Ishikawa (cell line): Measurements from ENCODE around the gene OR56B1.

Experiments used
- CEBPB ChIP-seq: IDR thresholded peaks from 2 replicates; pipeline ENCODE4 v1.6.1; 2012
- CREB1 ChIP-seq: IDR thresholded peaks from 2 replicates; pipeline ENCODE4 v1.6.1; 2012; ENCODE audit warnings: low read depth
- EGR1 ChIP-seq: IDR thresholded peaks from 2 replicates; pipeline ENCODE4 v1.6.1; 2012
- EP300 ChIP-seq: IDR thresholded peaks from 2 replicates; pipeline ENCODE4 v1.6.1; 2012; ENCODE audit warnings: borderline replicate concordance
- FOXM1 ChIP-seq: IDR thresholded peaks from 2 replicates; pipeline ENCODE4 v1.6.1; 2012; ENCODE audit warnings: low read depth, borderline replicate concordance
- MAX ChIP-seq: IDR thresholded peaks from 2 replicates; pipeline ENCODE4 v1.6.1; 2012
- NFIC ChIP-seq: IDR thresholded peaks from 2 replicates; pipeline ENCODE4 v1.6.1; 2012
- RAD21 ChIP-seq: IDR thresholded peaks from 2 replicates; pipeline ENCODE4 v1.6.1; 2012; ENCODE audit warnings: low read depth
- TAF1 ChIP-seq: IDR thresholded peaks from 2 replicates; pipeline ENCODE4 v1.6.1; 2012; ENCODE audit warnings: low read depth, mild to moderate bottlenecking
- TCF12 ChIP-seq: IDR thresholded peaks from 2 replicates; pipeline ENCODE4 v1.6.1; 2012; ENCODE audit warnings: low read depth
- TEAD4 ChIP-seq: IDR thresholded peaks from 2 replicates; pipeline ENCODE4 v1.6.1; 2012
- USF1 ChIP-seq: IDR thresholded peaks from 2 replicates; pipeline ENCODE4 v1.6.1; 2012
- YY1 ChIP-seq: IDR thresholded peaks from 2 replicates; pipeline ENCODE4 v1.6.1; 2012; ENCODE audit warnings: low read depth
- ZBTB7A ChIP-seq: IDR thresholded peaks from 2 replicates; pipeline ENCODE4 v1.6.1; 2012; ENCODE audit warnings: low read depth
- TF ChIP-seq, protein P1 (sequence below): IDR thresholded peaks from 2 replicates; pipeline ENCODE4 v1.6.1; 2012; ENCODE audit warnings: low read depth, mild to moderate bottlenecking

The OR56B1 gene

GRCh38 chr11:5698281-5698680 is 38.0 kb upstream of the OR56B1 start:
- TF ChIP-seq TAF1: no peak
- no peak for TF ChIP-seq USF1
- no peak for TF ChIP-seq MAX
- TF ChIP-seq, protein P1, sequence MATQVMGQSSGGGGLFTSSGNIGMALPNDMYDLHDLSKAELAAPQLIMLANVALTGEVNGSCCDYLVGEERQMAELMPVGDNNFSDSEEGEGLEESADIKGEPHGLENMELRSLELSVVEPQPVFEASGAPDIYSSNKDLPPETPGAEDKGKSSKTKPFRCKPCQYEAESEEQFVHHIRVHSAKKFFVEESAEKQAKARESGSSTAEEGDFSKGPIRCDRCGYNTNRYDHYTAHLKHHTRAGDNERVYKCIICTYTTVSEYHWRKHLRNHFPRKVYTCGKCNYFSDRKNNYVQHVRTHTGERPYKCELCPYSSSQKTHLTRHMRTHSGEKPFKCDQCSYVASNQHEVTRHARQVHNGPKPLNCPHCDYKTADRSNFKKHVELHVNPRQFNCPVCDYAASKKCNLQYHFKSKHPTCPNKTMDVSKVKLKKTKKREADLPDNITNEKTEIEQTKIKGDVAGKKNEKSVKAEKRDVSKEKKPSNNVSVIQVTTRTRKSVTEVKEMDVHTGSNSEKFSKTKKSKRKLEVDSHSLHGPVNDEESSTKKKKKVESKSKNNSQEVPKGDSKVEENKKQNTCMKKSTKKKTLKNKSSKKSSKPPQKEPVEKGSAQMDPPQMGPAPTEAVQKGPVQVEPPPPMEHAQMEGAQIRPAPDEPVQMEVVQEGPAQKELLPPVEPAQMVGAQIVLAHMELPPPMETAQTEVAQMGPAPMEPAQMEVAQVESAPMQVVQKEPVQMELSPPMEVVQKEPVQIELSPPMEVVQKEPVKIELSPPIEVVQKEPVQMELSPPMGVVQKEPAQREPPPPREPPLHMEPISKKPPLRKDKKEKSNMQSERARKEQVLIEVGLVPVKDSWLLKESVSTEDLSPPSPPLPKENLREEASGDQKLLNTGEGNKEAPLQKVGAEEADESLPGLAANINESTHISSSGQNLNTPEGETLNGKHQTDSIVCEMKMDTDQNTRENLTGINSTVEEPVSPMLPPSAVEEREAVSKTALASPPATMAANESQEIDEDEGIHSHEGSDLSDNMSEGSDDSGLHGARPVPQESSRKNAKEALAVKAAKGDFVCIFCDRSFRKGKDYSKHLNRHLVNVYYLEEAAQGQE: no peak
- TF ChIP-seq TCF12: no peak
- no peak for TF ChIP-seq FOXM1
- TF ChIP-seq NFIC: no peak
- no peak for TF ChIP-seq CREB1
- TF ChIP-seq EGR1: no peak
- no peak for TF ChIP-seq RAD21
- TF ChIP-seq YY1: no peak
- TF ChIP-seq EP300: no peak
- no peak for TF ChIP-seq CEBPB

- TF ChIP-seq RAD21: no peak
- no peak for TF ChIP-seq NFIC
- no peak for TF ChIP-seq TCF12
- TF ChIP-seq USF1: no peak
- no peak for TF ChIP-seq TEAD4
- no peak for TF ChIP-seq YY1
- TF ChIP-seq FOXM1: no peak
- TF ChIP-seq EGR1: no peak
- TF ChIP-seq TAF1: no peak
Measured at GRCh38 chr11:5700421-5701054, 35.7 kb upstream of the OR56B1 start.

DNA sequence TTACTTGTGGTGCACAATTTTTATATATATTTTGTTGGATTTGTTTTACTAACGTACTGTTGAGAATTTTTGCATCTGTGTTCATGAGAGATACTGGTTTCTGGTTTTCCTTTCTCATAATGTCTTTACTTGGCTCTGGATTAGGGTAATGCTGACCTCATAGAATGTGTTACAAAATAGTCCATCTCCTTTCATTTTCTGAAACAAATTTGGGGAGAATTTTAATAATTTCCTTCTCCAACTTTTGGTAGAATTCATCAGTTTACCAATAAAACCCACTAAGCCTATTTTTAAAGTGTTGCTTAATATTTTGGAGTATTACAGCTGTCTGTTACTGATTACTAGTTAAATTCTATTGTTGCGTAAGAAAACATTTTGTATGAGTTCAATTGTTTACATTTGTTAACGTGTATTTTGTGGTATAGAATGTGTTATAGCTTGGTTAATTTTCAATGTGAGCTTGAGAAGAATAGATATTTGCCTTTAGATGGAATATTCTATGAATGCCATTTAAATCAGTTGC is 35.1 kb upstream of the OR56B1 start:
- TF ChIP-seq FOXM1: no peak
- TF ChIP-seq EGR1: no peak
- TF ChIP-seq ZBTB7A: no peak
- TF ChIP-seq CEBPB: no peak
- no peak for TF ChIP-seq TEAD4
- no peak for TF ChIP-seq USF1
- TF ChIP-seq, protein P1: no peak
- TF ChIP-seq TAF1: no peak
- no peak for TF ChIP-seq RAD21
- no peak for TF ChIP-seq TCF12
- TF ChIP-seq YY1: no peak
- no peak for TF ChIP-seq CREB1
- no peak for TF ChIP-seq NFIC
- no peak for TF ChIP-seq EP300
- no peak for TF ChIP-seq MAX

DNA sequence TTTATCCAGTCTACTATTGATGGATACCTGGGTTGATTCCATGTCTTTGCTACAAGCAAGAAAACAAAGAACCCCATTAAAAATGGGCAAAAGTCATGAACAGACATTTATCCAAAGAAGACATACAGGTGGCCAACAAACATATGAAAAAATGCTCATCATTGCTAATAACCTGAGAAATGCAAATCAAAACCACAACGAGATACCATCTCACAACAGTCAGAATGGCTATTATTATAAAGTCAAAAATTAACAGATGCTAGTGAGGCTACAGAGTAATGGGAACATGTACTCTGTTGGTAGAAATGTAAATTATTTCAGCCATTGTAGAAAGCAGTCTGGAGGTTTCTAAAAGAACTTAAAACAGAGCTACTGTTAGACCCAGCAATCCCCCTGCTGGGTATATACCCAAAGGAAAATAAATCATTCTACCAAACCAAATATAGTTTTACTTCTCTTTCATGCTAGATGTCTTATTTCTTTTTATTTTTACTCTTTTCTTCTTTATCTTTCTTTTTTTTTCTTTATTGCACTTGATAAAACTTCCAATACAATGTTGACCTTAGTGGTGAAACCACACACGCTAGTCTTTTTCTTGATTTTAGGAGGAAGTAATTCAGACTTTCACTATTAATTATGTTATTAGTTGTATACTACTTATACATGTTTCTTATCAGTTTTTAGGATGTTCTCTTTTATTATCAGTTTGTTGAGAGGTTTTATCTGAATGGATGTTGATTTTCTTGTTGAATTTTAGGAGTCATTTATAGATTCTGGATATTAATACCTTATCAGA is 32.3 kb upstream of the OR56B1 start:
- TF ChIP-seq USF1: no peak
- no peak for TF ChIP-seq EGR1
- TF ChIP-seq, protein P1: no peak
- no peak for TF ChIP-seq MAX
- no peak for TF ChIP-seq TCF12
- TF ChIP-seq NFIC: no peak
- TF ChIP-seq YY1: no peak
- TF ChIP-seq EP300: no peak
- no peak for TF ChIP-seq RAD21
- no peak for TF ChIP-seq ZBTB7A
- no peak for TF ChIP-seq CREB1
- TF ChIP-seq FOXM1: no peak
- TF ChIP-seq TEAD4: no peak
- no peak for TF ChIP-seq CEBPB
- TF ChIP-seq TAF1: no peak
